Activated CD8-positive, alpha-beta T cell treated with anti-CD3 and anti-CD28 coated beads, Interleukin-2, amount 10 ng/mL, durations not matched to agents 7 days and 5 days (primary cell): ENCODE results near the gene CRTC1. TPM values are rescaled to one million over a fixed set of nuclear protein-coding genes. Genes with fewer than 3 reads are reported as not detected.

Experiments
- ATAC-seq: fragments of 150-1000 bp; cut with Tn5 transposase; one replicate; pipeline ENCODE4 v1.10.0; 2021; ENCODE audit warnings: moderate library complexity
- CTCF ChIA-PET: fragments of 350-600 bp; sonication (Branson Sonifier 250); formaldehyde crosslinking; loops from one replicate; lab custom pipeline; 2021; ENCODE audit warnings: antibody characterized with exemption; lab: Charles Lee
- POLR2A ChIA-PET: fragments of 350-600 bp; sonication (Branson Sonifier 250); formaldehyde crosslinking; loops from one replicate; lab custom pipeline; 2021; ENCODE audit warnings: antibody characterized with exemption; lab: Charles Lee
- DNase-seq: peaks from one replicate; pipeline ENCODE4 v3.0.0-alpha.2; 2020
- H3K27ac Mint-ChIP-seq: one replicate; pipeline ENCODE4 v1.8.0; 2021; ENCODE audit warnings: mild to moderate bottlenecking, mixed read lengths
- H3K27me3 Mint-ChIP-seq: one replicate; pipeline ENCODE4 v1.8.0; 2021; ENCODE audit warnings: low read depth, mixed read lengths
- H3K36me3 Mint-ChIP-seq: one replicate; pipeline ENCODE4 v1.8.0; 2021; ENCODE audit warnings: low read depth, mixed read lengths
- H3K4me1 Mint-ChIP-seq: one replicate; pipeline ENCODE4 v1.8.0; 2021; ENCODE audit warnings: low read depth, mixed read lengths
- H3K4me3 Mint-ChIP-seq: one replicate; pipeline ENCODE4 v1.8.0; 2021; ENCODE audit warnings: mild to moderate bottlenecking, mixed read lengths
- H3K9me3 Mint-ChIP-seq: one replicate; pipeline ENCODE4 v1.8.0; 2022; ENCODE audit warnings: mixed read lengths; ENCODE audit not compliant: insufficient read depth
- total RNA-seq, 2 experiments: library from RNA; stranded (reverse); gene quantifications; one replicate each; pipeline ENCODE4 v1.2.3, GENCODE V29; 2021

Gene CRTC1
- total RNA-seq, 2 experiments from 2014 or later = 7.0 to 8.0 TPM

GRCh38 chr19:18749362-18750231 is 66.1 kb downstream of the CRTC1 start:
- ATAC-seq (no peak), DNase-seq (no peak)
- no peak overlapping the region for H3K4me3 Mint-ChIP-seq
- no peak overlapping the region for H3K27ac Mint-ChIP-seq
- H3K27me3 Mint-ChIP-seq = no peaks in the 10 kb centered on the region
- CTCF ChIA-PET = no interaction called here
- peaks cover 2% of the 10 kb centered on the region for H3K36me3 Mint-ChIP-seq
- POLR2A ChIA-PET = no interaction called here
- H3K4me1 Mint-ChIP-seq = no peaks in the 10 kb centered on the region
- H3K9me3 Mint-ChIP-seq = no peaks in the 10 kb centered on the region

GRCh38 chr19:18750295-18750970 is 67.0 kb downstream of the CRTC1 start:
- H3K9me3 Mint-ChIP-seq = no peaks in the 10 kb centered on the region
- POLR2A ChIA-PET = no interaction called here
- CTCF ChIA-PET = no interaction called here
- H3K4me1 Mint-ChIP-seq = no peaks in the 10 kb centered on the region
- H3K4me3 Mint-ChIP-seq = no peak overlapping the region
- H3K36me3 Mint-ChIP-seq = peaks cover 2% of the 10 kb centered on the region
- ATAC-seq = no peak
- H3K27ac Mint-ChIP-seq = no peak overlapping the region
- DNase-seq = no peak
- no peaks in the 10 kb centered on the region for H3K27me3 Mint-ChIP-seq

- CTCF ChIA-PET = no interaction called here
- Mint-ChIP-seq H3K4me1 (no peaks in the 10 kb centered on the region), H3K27me3 (no peaks in the 10 kb centered on the region), H3K36me3 (peaks cover 2% of the 10 kb centered on the region), H3K9me3 (no peaks in the 10 kb centered on the region), H3K4me3 (no peak overlapping the region), H3K27ac (no peak overlapping the region)
- POLR2A ChIA-PET = no interaction called here
- no peak for ATAC-seq
- no peak for DNase-seq
Measured at GRCh38 chr19:18751571-18751970, 68.1 kb downstream of the CRTC1 start.

- CTCF ChIA-PET = no interaction called here
Measured at GRCh38 chr19:18754501-18754900, 71.0 kb downstream of the CRTC1 start.

GRCh38 chr19:18756896-18757295 is 73.4 kb downstream of the CRTC1 start:
- Mint-ChIP-seq H3K27me3 (no peaks in the 10 kb centered on the region), H3K4me3 (no peak overlapping the region), H3K27ac (no peak overlapping the region), H3K4me1 (no peaks in the 10 kb centered on the region), H3K9me3 (no peaks in the 10 kb centered on the region), H3K36me3 (peaks cover 2% of the 10 kb centered on the region)
- ChIA-PET POLR2A (no interaction called here), CTCF (no interaction called here)
- ATAC-seq (no peak), DNase-seq (no peak)

More at GRCh38 chr19:18754501-18754900, 71.0 kb downstream of the CRTC1 start:
- no peaks in the 10 kb centered on the region for H3K9me3 Mint-ChIP-seq
- H3K27me3 Mint-ChIP-seq = no peaks in the 10 kb centered on the region
- no peak overlapping the region for H3K4me3 Mint-ChIP-seq
- H3K27ac Mint-ChIP-seq = no peak overlapping the region
- POLR2A ChIA-PET = no interaction called here
- no peak for DNase-seq
- no peak for ATAC-seq
- peaks cover 2% of the 10 kb centered on the region for H3K36me3 Mint-ChIP-seq
- no peaks in the 10 kb centered on the region for H3K4me1 Mint-ChIP-seq

- CTCF ChIA-PET = no interaction called here
- POLR2A ChIA-PET = no interaction called here
- ATAC-seq (no peak), DNase-seq (no peak)
- no peak overlapping the region for H3K4me3 Mint-ChIP-seq
- H3K9me3 Mint-ChIP-seq = no peaks in the 10 kb centered on the region
- no peaks in the 10 kb centered on the region for H3K36me3 Mint-ChIP-seq
- no peaks in the 10 kb centered on the region for H3K4me1 Mint-ChIP-seq
- no peaks in the 10 kb centered on the region for H3K27me3 Mint-ChIP-seq
- no peak overlapping the region for H3K27ac Mint-ChIP-seq
Measured at GRCh38 chr19:18759304-18759994, 76.0 kb downstream of the CRTC1 start.

- ChIA-PET POLR2A (no interaction called here), CTCF (no interaction called here)
- Mint-ChIP-seq H3K4me3 (no peak overlapping the region), H3K36me3 (no peaks in the 10 kb centered on the region), H3K27me3 (no peaks in the 10 kb centered on the region), H3K27ac (no peak overlapping the region), H3K4me1 (no peaks in the 10 kb centered on the region), H3K9me3 (no peaks in the 10 kb centered on the region)
- DNase-seq (no peak), ATAC-seq (no peak)
Measured at GRCh38 chr19:18759995-18760426, 76.5 kb downstream of the CRTC1 start.

- POLR2A ChIA-PET = no interaction called here
- Mint-ChIP-seq H3K36me3 (no peaks in the 10 kb centered on the region), H3K27me3 (no peaks in the 10 kb centered on the region), H3K27ac (no peak overlapping the region), H3K4me3 (no peak overlapping the region), H3K9me3 (no peaks in the 10 kb centered on the region), H3K4me1 (no peaks in the 10 kb centered on the region)
- ATAC-seq = no peak
- CTCF ChIA-PET = no interaction called here
- DNase-seq = no peak
Measured at GRCh38 chr19:18760440-18761383, 77.2 kb downstream of the CRTC1 start.

- no peaks in the 10 kb centered on the region for H3K27me3 Mint-ChIP-seq
- H3K4me3 Mint-ChIP-seq = no peak overlapping the region
- H3K27ac Mint-ChIP-seq = no peak overlapping the region
- no peaks in the 10 kb centered on the region for H3K4me1 Mint-ChIP-seq
- CTCF ChIA-PET = no interaction called here
- ATAC-seq (no peak), DNase-seq (no peak)
- POLR2A ChIA-PET = no interaction called here
- no peaks in the 10 kb centered on the region for H3K36me3 Mint-ChIP-seq
- no peaks in the 10 kb centered on the region for H3K9me3 Mint-ChIP-seq
Measured at GRCh38 chr19:18761531-18762110, 78.1 kb downstream of the CRTC1 start.

- no peaks in the 10 kb centered on the region for H3K36me3 Mint-ChIP-seq
- ChIA-PET CTCF (no interaction called here), POLR2A (no interaction called here)
- DNase-seq (no peak), ATAC-seq (no peak)
- H3K4me3 Mint-ChIP-seq = no peak overlapping the region
- no peaks in the 10 kb centered on the region for H3K27me3 Mint-ChIP-seq
- no peaks in the 10 kb centered on the region for H3K4me1 Mint-ChIP-seq
- no peak overlapping the region for H3K27ac Mint-ChIP-seq
- H3K9me3 Mint-ChIP-seq = no peaks in the 10 kb centered on the region
Measured at GRCh38 chr19:18762125-18763023, 78.9 kb downstream of the CRTC1 start.
